ENCODE data around the gene PDZD2.
"Not testable (repeated sequence)": the region's sequence is repeated elsewhere in the genome, so short reads cannot be mapped to it uniquely, and the experiment has no call there.

The PDZD2 gene

GRCh38 chr5:32078855-32079254 is 439.9 kb downstream of the PDZD2 start:
- DNase-seq (ENCODE audit: low read depth), result not testable (repeated sequence)

GRCh38 chr5:32080565-32080964 is 441.6 kb downstream of the PDZD2 start:
- not testable (repeated sequence) for DNase-seq (ENCODE audit: low read depth)

DNA sequence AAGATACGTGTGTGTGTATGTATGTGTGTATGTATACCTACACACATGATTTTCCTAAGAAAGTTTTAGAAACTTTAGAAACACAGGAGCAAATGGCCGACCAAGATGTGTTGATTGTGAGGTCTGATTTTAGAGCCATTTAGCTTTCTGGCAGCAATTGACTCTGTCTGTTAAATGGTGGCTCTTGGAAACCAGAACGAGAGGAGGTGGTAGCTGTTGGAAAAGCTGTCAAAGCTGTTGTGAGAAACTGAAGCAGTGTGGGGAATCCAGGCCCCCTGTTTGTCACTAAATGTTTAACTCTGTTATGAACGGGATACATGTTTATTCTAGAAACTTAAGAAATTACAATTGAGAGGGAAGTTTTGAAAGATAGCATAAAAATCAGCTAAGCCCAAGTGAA is 443.8 kb downstream of the PDZD2 start:
- DNase-seq (ENCODE audit: low read depth), result no peak

DNA sequence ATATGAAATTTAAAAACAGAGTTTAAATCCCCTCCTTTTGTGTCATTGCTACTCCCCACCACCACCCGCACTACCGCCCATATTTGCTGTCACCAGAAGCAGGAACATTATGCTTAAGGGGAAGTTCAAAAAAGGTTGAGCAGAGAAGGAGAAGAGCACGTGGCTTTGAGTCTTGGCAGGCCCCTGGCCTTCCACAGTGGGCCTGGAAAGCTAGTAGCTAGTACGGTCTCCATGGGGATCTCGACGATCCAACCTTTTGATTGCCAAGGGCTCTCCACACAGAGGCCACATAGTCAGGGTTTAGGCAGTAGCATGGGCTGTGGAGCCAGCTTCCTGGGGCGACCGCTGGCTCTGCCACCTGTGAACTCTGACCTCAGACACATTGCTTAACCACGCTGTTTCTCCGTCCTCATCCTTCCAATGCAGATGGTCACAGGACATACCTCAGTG is 445.1 kb downstream of the PDZD2 start:
- DNase-seq (ENCODE audit: low read depth), result no peak

- DNase-seq (ENCODE audit: low read depth), result no peak
Measured at GRCh38 chr5:32087086-32088082, 448.5 kb downstream of the PDZD2 start.

DNA sequence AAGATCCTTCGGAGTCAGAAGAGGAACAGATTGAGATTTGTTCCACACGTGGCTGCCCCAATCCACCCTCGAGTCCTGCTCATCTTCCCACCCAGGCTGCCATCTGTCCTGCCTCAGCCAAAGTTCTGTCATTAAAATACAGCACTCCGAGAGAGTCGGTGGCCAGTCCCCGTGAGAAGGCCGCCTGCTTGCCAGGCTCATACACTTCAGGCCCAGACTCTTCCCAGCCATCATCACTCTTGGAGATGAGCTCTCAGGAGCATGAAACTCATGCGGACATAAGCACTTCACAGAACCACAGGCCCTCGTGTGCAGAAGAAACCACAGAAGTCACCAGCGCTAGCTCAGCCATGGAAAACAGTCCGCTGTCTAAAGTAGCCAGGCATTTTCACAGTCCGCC is 449.3 kb downstream of the PDZD2 start:
- DNase-seq (ENCODE audit: low read depth), result no peak

- DNase-seq (ENCODE audit: low read depth), result no peak
Measured at GRCh38 chr5:32089146-32090000, 450.4 kb downstream of the PDZD2 start.

GRCh38 chr5:32090026-32090754 is 451.3 kb downstream of the PDZD2 start:
- no peak for DNase-seq (ENCODE audit: low read depth)

GRCh38 chr5:32090755-32091128 is 451.8 kb downstream of the PDZD2 start:
- no peak for DNase-seq (ENCODE audit: low read depth)

- peak; percentile 56 for DNase-seq (ENCODE audit: low read depth)
Measured at GRCh38 chr5:32092938-32093812, 454.2 kb downstream of the PDZD2 start.

DNA sequence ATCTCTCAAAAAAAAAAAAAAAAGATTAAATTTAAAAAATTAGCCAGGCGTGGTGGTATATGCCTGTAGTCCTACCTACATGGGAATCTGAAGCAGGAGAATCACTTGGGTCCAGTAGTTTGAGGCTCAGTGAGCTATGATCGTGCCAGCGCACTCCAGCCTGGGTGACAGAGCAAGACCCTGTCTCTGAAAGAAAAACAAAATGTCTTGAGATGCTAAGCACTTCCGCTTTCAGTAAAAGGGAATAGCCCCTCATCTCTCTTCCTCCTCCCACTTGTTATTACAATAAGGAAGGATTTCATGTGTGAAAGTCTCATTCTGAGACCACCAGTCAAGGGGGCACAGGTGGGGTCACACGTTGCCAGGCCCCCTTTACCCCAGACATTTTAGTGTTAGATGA is 455.8 kb downstream of the PDZD2 start:
- no peak for DNase-seq (ENCODE audit: low read depth)

- no peak for DNase-seq (ENCODE audit: low read depth)
Measured at GRCh38 chr5:32095261-32095671, 456.3 kb downstream of the PDZD2 start.

GRCh38 chr5:32096891-32097595 is 458.1 kb downstream of the PDZD2 start:
- peak; percentile 69 for DNase-seq (ENCODE audit: low read depth)

- DNase-seq (ENCODE audit: low read depth), result no peak
Measured at GRCh38 chr5:32098291-32098690, 459.4 kb downstream of the PDZD2 start.

DNA sequence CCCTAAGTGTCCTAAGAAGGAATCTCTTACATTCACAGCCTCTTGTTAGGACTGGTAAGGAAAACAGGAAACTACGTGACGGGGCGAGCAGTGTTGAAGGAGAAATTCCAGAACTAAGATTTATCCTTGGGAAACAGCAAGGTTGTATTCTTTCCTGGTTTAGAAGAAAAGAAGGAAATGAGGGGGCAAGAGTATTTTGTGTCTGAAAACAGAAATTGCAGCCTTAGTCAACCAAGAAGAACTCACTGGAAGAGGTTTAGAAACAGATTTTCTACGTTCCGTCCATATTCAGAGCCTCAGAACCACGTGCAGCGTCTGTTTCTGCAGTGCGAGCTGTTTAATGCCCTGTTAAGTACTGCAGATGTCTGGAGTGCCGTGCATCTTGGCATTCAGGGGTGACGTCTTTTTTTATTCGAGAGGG is 460.0 kb downstream of the PDZD2 start:
- DNase-seq (ENCODE audit: low read depth), result no peak

- DNase-seq (ENCODE audit: low read depth), result no peak
Measured at GRCh38 chr5:32099486-32100035, 460.6 kb downstream of the PDZD2 start.

DNA sequence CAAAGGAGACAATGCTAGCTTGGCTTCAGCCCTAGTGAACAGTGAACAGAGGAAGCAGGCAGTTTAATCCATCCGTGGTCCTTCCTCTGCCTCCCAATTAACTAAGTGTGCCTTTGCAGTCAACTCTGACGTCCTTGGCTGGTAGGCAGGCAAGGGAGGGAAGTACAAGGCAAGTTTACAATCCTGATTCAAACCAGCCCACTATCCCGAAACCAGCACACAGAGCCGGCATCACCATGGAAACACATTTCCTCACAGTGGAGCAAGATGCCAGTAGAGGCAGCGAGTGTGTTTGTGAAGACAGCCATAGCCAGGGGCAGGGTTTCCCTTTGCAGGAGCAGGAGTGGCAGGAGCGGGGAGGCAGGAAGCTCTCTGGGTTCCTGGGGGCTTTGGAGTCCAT is 461.3 kb downstream of the PDZD2 start:
- DNase-seq (ENCODE audit: low read depth), result peak; percentile 79

- no peak for DNase-seq (ENCODE audit: low read depth)
Measured at GRCh38 chr5:32100691-32101302, 461.9 kb downstream of the PDZD2 start.

- DNase-seq (ENCODE audit: low read depth), result no peak
Measured at GRCh38 chr5:32102254-32102986, 463.5 kb downstream of the PDZD2 start.
